Activated B cell treated with CpG ODN at 0.5 μM for 24 hours (primary cell): ENCODE measurements around the gene URM1. TPM values are rescaled to one million over a fixed set of nuclear protein-coding genes. Genes with fewer than 3 reads are reported as not detected.

Experiments used
- ATAC-seq: fragments of 200-7000 bp; cut with Tn5 transposase; one replicate; pipeline ENCODE4 v1.10.0; 2021; ENCODE audit warnings: low read depth, mild to moderate bottlenecking, moderate library complexity
- CTCF ChIA-PET: fragments of 350-600 bp; sonication (Branson Sonifier 250); formaldehyde crosslinking; loops from one replicate; lab custom pipeline; 2021; ENCODE audit warnings: antibody characterized with exemption; lab: Charles Lee
- POLR2A ChIA-PET: fragments of 350-600 bp; sonication (Branson Sonifier 250); formaldehyde crosslinking; loops from one replicate; lab custom pipeline; 2021; ENCODE audit warnings: antibody characterized with exemption; lab: Charles Lee
- DNase-seq: peaks from one replicate; pipeline ENCODE4 v3.0.0; 2022
- H3K27ac Mint-ChIP-seq: one replicate; pipeline ENCODE4 v1.8.0; 2020; ENCODE audit warnings: mixed read lengths
- H3K27me3 Mint-ChIP-seq: one replicate; pipeline ENCODE4 v1.8.0; 2021; ENCODE audit warnings: mixed read lengths
- H3K36me3 Mint-ChIP-seq: one replicate; pipeline ENCODE4 v1.8.0; 2021; ENCODE audit warnings: low read depth, mixed read lengths
- H3K4me1 Mint-ChIP-seq: one replicate; pipeline ENCODE4 v1.8.0; 2021; ENCODE audit warnings: mixed read lengths
- H3K4me3 Mint-ChIP-seq: one replicate; pipeline ENCODE4 v1.8.0; 2020; ENCODE audit warnings: mild to moderate bottlenecking, mixed read lengths
- H3K9me3 Mint-ChIP-seq: one replicate; pipeline ENCODE4 v1.8.0; 2020; ENCODE audit warnings: mixed read lengths
- CTCF ChIP-seq: fragments of 200-600 bp; IDR thresholded peaks from one replicate; pipeline ENCODE4 v1.8.0; 2022; ENCODE audit warnings: antibody characterized with exemption, mild to moderate bottlenecking
- intact Hi-C: fragments of 100-400 bp; cut with micrococcal nuclease; formaldehyde crosslinking; loops from one replicate; pipeline ENCODE4 v1.15.1; 2024
- total RNA-seq: library from RNA; stranded (reverse); gene quantifications from 2 replicates; pipeline ENCODE4 v1.2.3, GENCODE V29; 2022

URM1 gene
- total RNA-seq, 1 donor from 2014 or later: 55.8 TPM

- CTCF ChIA-PET: no interaction called here
- peaks cover 2% of the 10 kb centered on the region for H3K27me3 Mint-ChIP-seq
- DNase-seq (no peak), ATAC-seq (no peak)
- no peak for TF ChIP-seq CTCF
- POLR2A ChIA-PET: no interaction called here
- peaks cover 7% of the 10 kb centered on the region for H3K4me1 Mint-ChIP-seq
- H3K9me3 Mint-ChIP-seq: no peaks in the 10 kb centered on the region
- intact Hi-C loops: no loop called here
- no peak overlapping the region for H3K27ac Mint-ChIP-seq
- H3K4me3 Mint-ChIP-seq: no peak overlapping the region
- no peaks in the 10 kb centered on the region for H3K36me3 Mint-ChIP-seq
Observed at GRCh38 chr9:128424268-128424780, 53.1 kb downstream of the URM1 start.

- Mint-ChIP-seq H3K4me3 (no peak overlapping the region), H3K4me1 (no peaks in the 10 kb centered on the region), H3K27ac (no peak overlapping the region), H3K36me3 (no peaks in the 10 kb centered on the region), H3K9me3 (no peaks in the 10 kb centered on the region), H3K27me3 (no peaks in the 10 kb centered on the region)
- CTCF ChIA-PET: no interaction called here
- POLR2A ChIA-PET: interaction anchor here (0.6 kb wide), 1 partner anchor 27 kb away, joined by 3 read pairs; no protein-coding TSS in a partner anchor
- intact Hi-C loops: no loop called here
- no peak for ATAC-seq
- no peak for DNase-seq
- no peak for TF ChIP-seq CTCF
Observed at GRCh38 chr9:128428644-128429512, 57.7 kb downstream of the URM1 start.

- no peak overlapping the region for H3K4me3 Mint-ChIP-seq
- no peaks in the 10 kb centered on the region for H3K36me3 Mint-ChIP-seq
- no peak for TF ChIP-seq CTCF
- intact Hi-C loops: no loop called here
- no peaks in the 10 kb centered on the region for H3K4me1 Mint-ChIP-seq
- H3K27me3 Mint-ChIP-seq: no peaks in the 10 kb centered on the region
- DNase-seq (no peak), ATAC-seq (no peak)
- no peak overlapping the region for H3K27ac Mint-ChIP-seq
- H3K9me3 Mint-ChIP-seq: no peaks in the 10 kb centered on the region
- CTCF ChIA-PET: no interaction called here
- POLR2A ChIA-PET: interaction anchor here (0.6 kb wide), 1 partner anchor 28 kb away, joined by 3 read pairs; no protein-coding TSS in a partner anchor
Observed at GRCh38 chr9:128429513-128430086, 58.4 kb downstream of the URM1 start.

- no peaks in the 10 kb centered on the region for H3K36me3 Mint-ChIP-seq
- no peak overlapping the region for H3K27ac Mint-ChIP-seq
- no peak for TF ChIP-seq CTCF
- ATAC-seq (no peak), DNase-seq (no peak)
- ChIA-PET POLR2A (no interaction called here), CTCF (no interaction called here)
- H3K4me3 Mint-ChIP-seq: no peak overlapping the region
- H3K9me3 Mint-ChIP-seq: no peaks in the 10 kb centered on the region
- intact Hi-C loops: no loop called here
- no peaks in the 10 kb centered on the region for H3K4me1 Mint-ChIP-seq
- no peaks in the 10 kb centered on the region for H3K27me3 Mint-ChIP-seq
Observed at GRCh38 chr9:128431207-128431606, 60.0 kb downstream of the URM1 start.

GRCh38 chr9:128434340-128434739, 63.2 kb downstream of the URM1 start:
- Mint-ChIP-seq H3K4me1 (peaks cover 5% of the 10 kb centered on the region), H3K4me3 (no peak overlapping the region), H3K36me3 (no peaks in the 10 kb centered on the region), H3K27ac (no peak overlapping the region), H3K27me3 (no peaks in the 10 kb centered on the region), H3K9me3 (no peaks in the 10 kb centered on the region)
- TF ChIP-seq CTCF: no peak
- ChIA-PET CTCF (no interaction called here), POLR2A (no interaction called here)
- no peak for ATAC-seq
- intact Hi-C loops: no loop called here
- DNase-seq: no peak
